Sigmoid colon (tissue), 7 donors: ENCODE measurements around the gene THBS2. TPM values are rescaled to one million over a fixed set of nuclear protein-coding genes. Genes with fewer than 3 reads are reported as not detected.

ENCODE experiments used
- DNase-seq: peaks from one replicate; pipeline ENCODE4 v3.0.0-alpha.2; 2019
- H3K27ac ChIP-seq, 4 donors: fragments of 200-600 bp; sonication (generic); one replicate each; pipeline ENCODE4 v1.5.1; 2016 to 2019; ENCODE audit warnings: mild to moderate bottlenecking in 1 of 4
- H3K27me3 ChIP-seq, 3 donors: fragments of 200-600 bp; sonication (generic); one replicate each; pipeline ENCODE4 v1.5.1; 2019; ENCODE audit warnings: mild to moderate bottlenecking in 1 of 3
- H3K36me3 ChIP-seq, 4 donors: fragments of 200-600 bp; sonication (generic); one replicate each; pipeline ENCODE4 v1.5.1; 2016 to 2019
- H3K4me1 ChIP-seq, 4 donors: fragments of 200-600 bp; sonication (generic); one replicate each; pipeline ENCODE4 v1.5.1; 2017 to 2019
- H3K4me3 ChIP-seq, 4 donors: fragments of 200-600 bp; sonication (generic); one replicate each; pipeline ENCODE4 v1.5.1; 2017 to 2019; ENCODE audit warnings: mild to moderate bottlenecking in 2 of 4, moderate library complexity in 1 of 4
- H3K9me3 ChIP-seq, 4 donors: fragments of 200-600 bp in 3 of 4; sonication (generic) in 3 of 4; one replicate each; pipeline versions ENCODE4 v1.5.1 to v1.6.1; 2013 to 2019
- CTCF ChIP-seq, 4 experiments: fragments of 450-650 bp in 3 of 4; fragments of 200-600 bp in 1 of 4; IDR thresholded peaks; one replicate each; pipeline ENCODE4 v1.5.1; 2016 to 2019; ENCODE audit warnings: antibody characterized with exemption in 4 of 4, mild to moderate bottlenecking in 3 of 4, moderate library complexity in 2 of 4
- EP300 ChIP-seq, 4 donors: sonication (generic); formaldehyde crosslinking; IDR thresholded peaks; one replicate each; pipeline ENCODE4 v1.6.1; 2017; ENCODE audit warnings: antibody characterized with exemption in 4 of 4
- POLR2A ChIP-seq, 2 donors: fragments of 450-650 bp; IDR thresholded peaks; one replicate each; pipeline ENCODE4 v1.6.1; 2016; ENCODE audit warnings: antibody characterized with exemption in 2 of 2, mild to moderate bottlenecking in 2 of 2, moderate library complexity in 2 of 2
- POLR2AphosphoS5 ChIP-seq, 4 donors: sonication (generic); formaldehyde crosslinking; IDR thresholded peaks; one replicate each; pipeline ENCODE4 v1.6.1; 2017; ENCODE audit warnings: antibody characterized with exemption in 4 of 4
- WGBS, 2 donors: extraction: QIAGEN DNeasy Blood & Tissue Kit; methylation state at CpG; one replicate each; pipeline ENCODE4 v1.1.7; 2013; 5-methylcytosine and 5-hydroxymethylcytosine counted together
- intact Hi-C: fragments of 100-400 bp; cut with DNase I; formaldehyde crosslinking; loops from one replicate; pipeline ENCODE4 v1.15.1; 2023
- polyA plus RNA-seq, 3 donors: library from polyadenylated mRNA; stranded (reverse); fragments of 200-250 nt; gene quantifications; one replicate each; pipeline ENCODE4 v1.2.3, GENCODE V29; 2013
- total RNA-seq, 4 donors: library from RNA; depleted of rRNA; stranded (reverse); fragments of >200 nt; gene quantifications; one replicate each; pipeline ENCODE4 v1.1.0, GENCODE V29; 2016
- donor health status: healthy with polysubstance abuse.
- donor health status: Bipolar disorder and iron deficiency.
- donor health status: healthy.

Gene THBS2
- total and polyA plus RNA-seq, 7 donors, result 1.7 to 59.0 (median 37.6) TPM

GRCh38 chr6:169247419-169247818 lies 6.2 kb downstream of the THBS2 start:
- intact Hi-C loops, result no loop called here
- DNase-seq, result no peak
- Histone ChIP-seq H3K27me3 (no peaks in the 10 kb centered on the region), H3K36me3 (peaks cover 0 to 21% (median 0%) of the 10 kb centered on the region in 4 donors), H3K4me1 (peaks cover 0 to 23% (median 9%) of the 10 kb centered on the region in 4 donors), H3K27ac (no peak overlapping the region), H3K4me3 (no peak overlapping the region), H3K9me3 (no peaks in the 10 kb centered on the region)
- TF ChIP-seq POLR2A (IDR thresholded peaks at IDR 0.05) (no peak), POLR2AphosphoS5 (IDR thresholded peaks at IDR 0.05) (peak in 1 of 4 donors; percentile 4), EP300 (IDR thresholded peaks at IDR 0.05) (no peak)
- 92 to 93% methylated on average over 4 of the region's 4 CpGs for WGBS, 2 donors

DNA sequence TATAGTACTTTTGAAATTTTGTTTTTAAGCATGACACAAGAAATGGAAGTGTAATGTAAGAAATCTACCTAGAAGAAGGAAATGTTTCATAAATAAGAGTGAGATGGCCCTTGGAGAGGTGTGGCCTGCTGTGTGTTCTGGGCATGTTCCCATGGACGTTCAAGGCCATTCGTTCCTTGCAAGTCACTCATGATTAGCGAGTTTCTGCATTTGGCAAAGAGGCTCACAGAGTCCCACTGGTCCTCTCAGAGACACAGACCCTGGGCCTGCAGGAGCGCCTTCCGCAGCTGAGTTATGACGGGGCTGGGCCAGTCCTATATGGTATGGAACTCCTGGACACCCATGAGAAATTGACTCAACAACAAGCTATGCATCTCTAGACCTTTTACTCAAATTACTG lies 7.2 kb downstream of the THBS2 start:
- H3K27me3 ChIP-seq, result no peaks in the 10 kb centered on the region
- peaks cover 0 to 13% (median 1%) of the 10 kb centered on the region in 4 donors for H3K4me1 ChIP-seq
- H3K9me3 ChIP-seq, result no peaks in the 10 kb centered on the region
- intact Hi-C loops, result no loop called here
- 89 to 91% methylated on average over 6 of the region's 6 CpGs for WGBS, 2 donors
- peaks cover 0 to 21% (median 0%) of the 10 kb centered on the region in 4 donors for H3K36me3 ChIP-seq
- H3K4me3 ChIP-seq, result no peak overlapping the region
- peak; percentile 51 for DNase-seq
- no peak for TF ChIP-seq POLR2A (IDR thresholded peaks at IDR 0.05)
- no peak for TF ChIP-seq EP300 (IDR thresholded peaks at IDR 0.05)
- TF ChIP-seq CTCF (IDR thresholded peaks at IDR 0.05), result no peak
- no peak for TF ChIP-seq POLR2AphosphoS5 (IDR thresholded peaks at IDR 0.05)
- H3K27ac ChIP-seq, result no peak overlapping the region

- no peak overlapping the region for H3K4me3 ChIP-seq
- H3K36me3 ChIP-seq, result peaks cover 0 to 27% (median 0%) of the 10 kb centered on the region in 4 donors
- DNase-seq, result no peak
- H3K4me1 ChIP-seq, result peaks cover 0 to 4% (median 0%) of the 10 kb centered on the region in 4 donors
- TF ChIP-seq EP300 (IDR thresholded peaks at IDR 0.05) (no peak), POLR2AphosphoS5 (IDR thresholded peaks at IDR 0.05) (no peak), POLR2A (IDR thresholded peaks at IDR 0.05) (no peak), CTCF (IDR thresholded peaks at IDR 0.05) (no peak)
- 94 to 95% methylated on average over 15 of the region's 15 CpGs for WGBS, 2 donors
- no peaks in the 10 kb centered on the region for H3K9me3 ChIP-seq
- H3K27me3 ChIP-seq, result no peaks in the 10 kb centered on the region
- no peak overlapping the region for H3K27ac ChIP-seq
- intact Hi-C loops, result no loop called here
Observed at GRCh38 chr6:169244684-169245383, 8.8 kb downstream of the THBS2 start.

- TF ChIP-seq POLR2AphosphoS5 (IDR thresholded peaks at IDR 0.05), result no peak
- intact Hi-C loops, result no loop called here
- H3K27ac ChIP-seq, result no peak overlapping the region
Observed at GRCh38 chr6:169243661-169244060, 10.0 kb downstream of the THBS2 start.

GRCh38 chr6:169243186-169243585 lies 10.5 kb downstream of the THBS2 start:
- H3K36me3 ChIP-seq, result peaks cover 0 to 26% (median 0%) of the 10 kb centered on the region in 4 donors
- TF ChIP-seq CTCF (IDR thresholded peaks at IDR 0.05) (no peak), POLR2AphosphoS5 (IDR thresholded peaks at IDR 0.05) (no peak)
- no peak overlapping the region for H3K27ac ChIP-seq
- peaks cover 0 to 4% (median 0%) of the 10 kb centered on the region in 4 donors for H3K4me1 ChIP-seq
- no peak overlapping the region for H3K4me3 ChIP-seq
- intact Hi-C loops, result no loop called here
- 55 to 78% methylated on average over 11 of the region's 11 CpGs for WGBS, 2 donors
- no peaks in the 10 kb centered on the region for H3K27me3 ChIP-seq
- H3K9me3 ChIP-seq, result no peaks in the 10 kb centered on the region
- DNase-seq, result peak; percentile 38

More at GRCh38 chr6:169243661-169244060, 10.0 kb downstream of the THBS2 start:
- H3K4me1 ChIP-seq, result peaks cover 0 to 4% (median 0%) of the 10 kb centered on the region in 4 donors
- H3K36me3 ChIP-seq, result peaks cover 0 to 30% (median 0%) of the 10 kb centered on the region in 4 donors
- no peaks in the 10 kb centered on the region for H3K9me3 ChIP-seq
- 25 to 68% methylated on average over 1 of the region's 1 CpG for WGBS, 2 donors
- H3K27me3 ChIP-seq, result no peaks in the 10 kb centered on the region
- no peak overlapping the region for H3K4me3 ChIP-seq
- no peak for DNase-seq
